H1 (cell line): ENCODE measurements around the gene IL19. TPM values are rescaled to one million over a fixed set of nuclear protein-coding genes. Genes with fewer than 3 reads are reported as not detected.

Experiments
- CTCF ChIA-PET: fragments of 300-600 bp; sonication (Branson Sonifier 250); formaldehyde crosslinking; loops from one replicate; lab custom pipeline; 2021; ENCODE audit not compliant: partially characterized antibody; lab: Charles Lee
- POLR2A ChIA-PET: fragments of 300-600 bp; sonication (Branson Sonifier 250); formaldehyde crosslinking; loops from one replicate; lab custom pipeline; 2021; ENCODE audit warnings: inconsistent platforms; ENCODE audit not compliant: partially characterized antibody; lab: Charles Lee
- DNase-seq, 2 experiments: peaks; one replicate each; pipeline versions ENCODE4 v3.0.0 to v3.0.0-alpha.2; 2010 to 2022; ENCODE audit warnings: low spot score in 2 of 2, low read depth in 1 of 2, mixed read lengths in 1 of 2
- FAIRE-seq: peaks from 2 replicates; lab custom pipeline; 2011; peaks lifted over from hg19 to GRCh38; lab: Jason Lieb, UNC
- H2AFZ ChIP-seq: 2 replicates; pipeline ENCODE4 v1.8.1; 2012; ENCODE audit warnings: low read length, inconsistent platforms
- H2AK5ac ChIP-seq: 2 replicates; pipeline ENCODE4 v1.6.1; 2013; ENCODE audit warnings: low read depth, low read length
- H2BK120ac ChIP-seq: replicated peaks from 2 replicates; pipeline ENCODE3; 2013; ENCODE audit warnings: low read depth, low read length, inconsistent platforms
- H2BK12ac ChIP-seq: 2 replicates; pipeline ENCODE4 v1.6.1; 2013; ENCODE audit warnings: low read depth, low read length
- H2BK15ac ChIP-seq: 2 replicates; pipeline ENCODE4 v1.6.1; 2013; ENCODE audit warnings: low read length
- H2BK20ac ChIP-seq: 2 replicates; pipeline ENCODE4 v1.6.1; 2013; ENCODE audit warnings: low read length
- H2BK5ac ChIP-seq: 2 replicates; pipeline ENCODE4 v1.6.1; 2013; ENCODE audit warnings: low read depth, low read length
- H3K14ac ChIP-seq: 2 replicates; pipeline ENCODE4 v1.6.1; 2013; ENCODE audit warnings: inconsistent platforms; ENCODE audit not compliant: insufficient read length
- H3K18ac ChIP-seq: 2 replicates; pipeline ENCODE4 v1.6.1; 2013; ENCODE audit warnings: low read length; ENCODE audit errors: extremely low read depth
- H3K23ac ChIP-seq: 2 replicates; pipeline ENCODE4 v1.6.1; 2013; ENCODE audit warnings: inconsistent platforms; ENCODE audit not compliant: insufficient read length
- H3K23me2 ChIP-seq: 2 replicates; pipeline ENCODE4 v1.6.1; 2013; ENCODE audit warnings: low read depth, low read length
- H3K27ac ChIP-seq: 2 replicates; pipeline ENCODE4 v1.6.1; 2011; ENCODE audit warnings: low read depth, low read length, inconsistent platforms
- H3K27me3 ChIP-seq, 4 experiments: replicated peaks in 1 of 4; 1 replicate in 1 of 4; 2 replicates in 3 of 4; pipeline versions ENCODE4 v1.6.1 to v1.8.1; 2011 to 2013; ENCODE audit warnings: low read length in 3 of 4, mild to moderate bottlenecking in 3 of 4, inconsistent platforms in 2 of 4, mixed read lengths in 2 of 4, moderate library complexity in 1 of 4; ENCODE audit not compliant: control insufficient read depth in 3 of 4, insufficient read depth in 3 of 4; ENCODE audit errors: extremely low read depth in 1 of 4
- H3K36me3 ChIP-seq, 4 experiments: 2 replicates each; pipeline versions ENCODE4 v1.6.1 to v1.8.1; 2011 to 2013; ENCODE audit warnings: mild to moderate bottlenecking in 4 of 4, low read length in 3 of 4, moderate library complexity in 2 of 4, control low read depth in 1 of 4, inconsistent platforms in 1 of 4; ENCODE audit not compliant: insufficient read depth in 4 of 4, control insufficient read depth in 2 of 4
- H3K4ac ChIP-seq: replicated peaks from 2 replicates; pipeline ENCODE3; 2013; ENCODE audit warnings: low read length, low read depth, mixed read lengths, inconsistent platforms; ENCODE audit not compliant: insufficient read length
- H3K4me1 ChIP-seq, 4 experiments: replicated peaks in 1 of 4; 1 replicate in 1 of 4; 2 replicates in 3 of 4; pipeline versions ENCODE4 v1.6.1 to v1.8.1; 2011 to 2013; ENCODE audit warnings: low read length in 3 of 4, inconsistent platforms in 2 of 4, mixed read lengths in 1 of 4; ENCODE audit not compliant: insufficient read depth in 4 of 4, control insufficient read depth in 3 of 4
- H3K4me2 ChIP-seq, 2 experiments: 2 replicates each; pipeline versions ENCODE4 v1.6.1 to v1.8.1; 2011 to 2013; ENCODE audit warnings: low read depth in 2 of 2, low read length in 2 of 2, control low read depth in 1 of 2, inconsistent platforms in 1 of 2, mild to moderate bottlenecking in 1 of 2; ENCODE audit not compliant: insufficient read depth in 1 of 2
- H3K4me3 ChIP-seq, 4 experiments: fragments of 200-600, 300-600 bp in 1 of 4; sonication (generic), shearing (Covaris generic), sonication (Bioruptor Twin) in 1 of 4; 2 replicates each; pipeline versions ENCODE4 v1.5.1 to v1.8.1; 2011 to 2016; ENCODE audit warnings: low read length in 4 of 4, low read depth in 3 of 4, control low read depth in 2 of 4, inconsistent platforms in 2 of 4, mild to moderate bottlenecking in 2 of 4, mixed read lengths in 1 of 4, moderate library complexity in 1 of 4; ENCODE audit not compliant: insufficient read depth in 2 of 4; ENCODE audit errors: extremely low read depth in 1 of 4
- H3K56ac ChIP-seq: replicated peaks from 2 replicates; pipeline ENCODE3; 2013; ENCODE audit warnings: low read depth, mild to moderate bottlenecking, mixed read lengths, low read length, inconsistent platforms; ENCODE audit not compliant: insufficient read length
- H3K79me1 ChIP-seq: 2 replicates; pipeline ENCODE4 v1.6.1; 2013; ENCODE audit warnings: low read depth, low read length, control low read depth
- H3K79me2 ChIP-seq, 2 experiments: 2 replicates each; pipeline versions ENCODE4 v1.6.1 to v1.8.1; 2012 to 2013; ENCODE audit warnings: low read length in 2 of 2, mild to moderate bottlenecking in 2 of 2, inconsistent platforms in 1 of 2; ENCODE audit not compliant: insufficient read depth in 2 of 2, control insufficient read depth in 1 of 2
- H3K9ac ChIP-seq, 4 experiments: replicated peaks in 1 of 4; 1 replicate in 1 of 4; 2 replicates in 3 of 4; pipeline versions ENCODE4 v1.6.1 to v1.8.1; 2011 to 2013; ENCODE audit warnings: low read depth in 3 of 4, low read length in 3 of 4, control low read depth in 2 of 4, mild to moderate bottlenecking in 2 of 4, moderate library complexity in 2 of 4, inconsistent platforms in 1 of 4; ENCODE audit errors: extremely low read depth in 1 of 4
- H3K9me3 ChIP-seq, 2 experiments: 2 replicates each; pipeline versions ENCODE4 v1.6.1 to v1.8.1; 2012 to 2013; ENCODE audit warnings: mild to moderate bottlenecking in 2 of 2, moderate library complexity in 2 of 2, control low read depth in 1 of 2, inconsistent platforms in 1 of 2, low read depth in 1 of 2, low read length in 1 of 2, mixed read lengths in 1 of 2; ENCODE audit not compliant: insufficient read depth in 2 of 2
- H4K20me1 ChIP-seq, 2 experiments: replicated peaks in 1 of 2; 2 replicates each; pipeline versions ENCODE3 to v1.8.1; 2011 to 2013; ENCODE audit warnings: inconsistent platforms in 2 of 2, low read length in 2 of 2, mild to moderate bottlenecking in 1 of 2; ENCODE audit not compliant: insufficient read depth in 2 of 2, control insufficient read depth in 1 of 2
- H4K5ac ChIP-seq: 2 replicates; pipeline ENCODE4 v1.6.1; 2013; ENCODE audit warnings: low read length, low read depth, mixed read lengths, inconsistent platforms; ENCODE audit not compliant: insufficient read length
- H4K8ac ChIP-seq: 2 replicates; pipeline ENCODE4 v1.8.0; 2013; ENCODE audit warnings: mild to moderate bottlenecking, moderate library complexity, low read length, inconsistent platforms; ENCODE audit not compliant: insufficient read depth; ENCODE audit errors: extremely low read depth
- H4K91ac ChIP-seq: replicated peaks from 2 replicates; pipeline ENCODE3; 2013; ENCODE audit warnings: low read length, mixed read lengths, inconsistent platforms; ENCODE audit not compliant: insufficient read length
- SP2 ChIP-seq: IDR thresholded peaks from 2 replicates; pipeline ENCODE4 v1.6.1; 2012; ENCODE audit warnings: mild to moderate bottlenecking, low read length, inconsistent platforms
- WGBS, 2 experiments: shearing (Covaris generic) in 1 of 2; methylation state at CpG; one replicate each; pipeline versions ENCODE4 v1.1.6 to v1.1.7; 2013 to 2015; ENCODE audit warnings: low lambda C conversion rate in 2 of 2, mixed read lengths in 2 of 2, inconsistent platforms in 1 of 2, low coverage in 1 of 2, missing lambda C conversion rate in 1 of 2; ENCODE audit not compliant: insufficient replicate concordance in 2 of 2, insufficient coverage in 1 of 2, insufficient read length in 1 of 2; ENCODE audit errors: extremely low coverage in 1 of 2, missing lambda C conversion rate in 1 of 2; 5-methylcytosine and 5-hydroxymethylcytosine counted together
- polyA plus RNA-seq, 7 experiments: library from polyadenylated mRNA; depleted of rRNA in 3 of 7; stranded (reverse) in 5 of 7; unstranded in 2 of 7; fragments of >200 nt in 5 of 7; fragments of 200-250 nt in 2 of 7; gene quantifications; 1 replicate in 5 of 7; 2 replicates in 1 of 7; 4 replicates in 1 of 7; pipeline versions ENCODE4 v1.2.1 to v1.2.3, GENCODE V29; 2011 to 2013; ENCODE audit warnings: missing spikeins in 2 of 7, mixed read lengths in 2 of 7
- total RNA-seq: library from RNA; stranded (reverse); fragmentation: NEBNext Ultra II Directional; extraction: Animal tissue kit (Norgen Biotek cat#: 25700); gene quantifications from 2 replicates; pipeline ENCODE4 v1.2.1, GENCODE V29; 2021

The IL19 gene
- total and polyA plus RNA-seq, 2 of the 8 experiments (the other 6 are each of a cell fraction or from before 2014, with no cell fraction given): not detected

GRCh38 chr1:206833106-206833680 lies 62.6 kb downstream of the IL19 start:
- no peaks in the 10 kb centered on the region for H3K4me1 ChIP-seq
- H2BK5ac ChIP-seq: no peak overlapping the region
- no peaks in the 10 kb centered on the region for H3K36me3 ChIP-seq
- ChIA-PET POLR2A (no interaction called here), CTCF (interaction anchor here (0.6 to 3.5 kb wide), 11 partner anchors 8 to 202 kb away, joined by 3 to 16 read pairs (median 8); no protein-coding TSS in a partner anchor)
- H2AFZ ChIP-seq: no peak overlapping the region
- H2BK15ac ChIP-seq: no peak overlapping the region
- H3K18ac ChIP-seq: no peak overlapping the region
- H3K23me2 ChIP-seq: no peaks in the 10 kb centered on the region
- H2AK5ac ChIP-seq: no peak overlapping the region
- no peaks in the 10 kb centered on the region for H3K27me3 ChIP-seq
- FAIRE-seq (no peak), DNase-seq (no peak)
- H2BK120ac ChIP-seq: no peak overlapping the region
- no peaks in the 10 kb centered on the region for H3K9me3 ChIP-seq
- H2BK12ac ChIP-seq: no peak overlapping the region
- no peak overlapping the region for H3K27ac ChIP-seq
- H3K4ac ChIP-seq: no peak overlapping the region
- H3K4me3 ChIP-seq: no peak overlapping the region
- WGBS, 2 experiments: 95% methylated on average over 2 of the region's 2 CpGs; no CpG with 5 or more reads in 1 of the 2 experiments
- H3K4me2 ChIP-seq: no peak overlapping the region
- H2BK20ac ChIP-seq: no peak overlapping the region
- H3K23ac ChIP-seq: no peak overlapping the region
- H4K5ac ChIP-seq: no peak overlapping the region
- H4K20me1 ChIP-seq: peaks cover 0 to 2% of the 10 kb centered on the region in 2 experiments
- H3K79me2 ChIP-seq: no peaks in the 10 kb centered on the region
- H3K9ac ChIP-seq: no peak overlapping the region
- no peak overlapping the region for H4K8ac ChIP-seq
- H3K14ac ChIP-seq: no peak overlapping the region
- H3K56ac ChIP-seq: no peak overlapping the region
- no peak overlapping the region for H4K91ac ChIP-seq
- H3K79me1 ChIP-seq: no peaks in the 10 kb centered on the region
- no peak for TF ChIP-seq SP2
